Stimulated activated CD8-positive, alpha-beta memory T cell treated with anti-CD3 and anti-CD28 coated beads, Interleukin-4, amount 100 ng/mL, for 4 hours (primary cell): ENCODE results near the gene BRWD1.
"Not testable (repeated sequence)": the region's sequence is repeated elsewhere in the genome, so short reads cannot be mapped to it uniquely, and the experiment has no call there.

Source experiments
- DNase-seq, 2 donors: peaks; one replicate each; pipeline ENCODE4 v3.0.0-alpha.2; 2020; ENCODE audit warnings: low read depth in 2 of 2, low spot score in 1 of 2

BRWD1 gene

GRCh38 chr21:39175665-39176064, 137.8 kb downstream of the BRWD1 start:
- no peak for DNase-seq

- no peak for DNase-seq
Observed at GRCh38 chr21:39175154-39175553, 138.3 kb downstream of the BRWD1 start.

- DNase-seq, result no peak
Observed at GRCh38 chr21:39173716-39174680, 139.4 kb downstream of the BRWD1 start.

DNA sequence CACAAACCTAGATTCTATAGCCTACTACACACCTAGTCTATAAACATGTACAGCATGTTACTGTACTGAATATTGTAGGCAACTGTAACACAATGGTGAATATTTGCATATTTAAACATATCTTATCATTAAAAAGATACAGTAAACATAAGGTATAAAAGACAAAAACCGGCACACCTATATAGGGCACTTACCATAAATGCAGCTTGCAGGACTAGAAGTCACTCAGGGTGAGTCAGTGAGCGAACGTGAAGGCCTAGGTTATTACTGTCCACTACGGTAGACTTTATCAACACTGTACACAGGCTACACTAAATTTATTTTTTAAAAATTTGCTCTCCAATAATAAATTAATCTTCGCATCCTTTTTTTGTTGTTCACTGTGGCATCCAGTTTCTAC, 143.5 kb downstream of the BRWD1 start:
- DNase-seq, result no peak

- DNase-seq, result no peak
Observed at GRCh38 chr21:39168800-39169199, 144.6 kb downstream of the BRWD1 start.

- no peak for DNase-seq
Observed at GRCh38 chr21:39164523-39164922, 148.9 kb downstream of the BRWD1 start.

GRCh38 chr21:39161064-39161463, 152.4 kb downstream of the BRWD1 start:
- no peak for DNase-seq

GRCh38 chr21:39159342-39160063, 153.9 kb downstream of the BRWD1 start:
- DNase-seq, result no peak

DNA sequence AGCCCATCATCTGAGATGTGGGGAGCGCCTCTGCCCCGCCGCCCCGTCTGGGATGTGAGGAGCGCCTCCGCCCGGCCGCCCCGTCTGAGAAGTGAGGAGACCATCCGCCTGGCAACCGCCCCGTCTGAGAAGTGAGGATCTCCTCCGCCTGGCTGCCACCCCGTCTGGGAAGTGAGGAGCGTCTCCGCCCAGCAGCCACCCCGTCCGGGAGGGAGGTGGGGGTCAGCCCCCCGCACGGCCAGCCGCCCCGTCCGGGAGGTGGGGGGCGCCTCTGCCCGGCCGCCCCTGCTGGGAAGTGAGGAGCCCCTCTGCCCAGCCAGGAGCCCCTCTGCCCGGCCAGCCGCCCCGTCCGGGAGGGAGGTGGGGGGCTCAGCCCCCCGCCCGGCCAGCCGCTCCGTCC, 156.2 kb downstream of the BRWD1 start:
- DNase-seq, result not testable (repeated sequence)

DNA sequence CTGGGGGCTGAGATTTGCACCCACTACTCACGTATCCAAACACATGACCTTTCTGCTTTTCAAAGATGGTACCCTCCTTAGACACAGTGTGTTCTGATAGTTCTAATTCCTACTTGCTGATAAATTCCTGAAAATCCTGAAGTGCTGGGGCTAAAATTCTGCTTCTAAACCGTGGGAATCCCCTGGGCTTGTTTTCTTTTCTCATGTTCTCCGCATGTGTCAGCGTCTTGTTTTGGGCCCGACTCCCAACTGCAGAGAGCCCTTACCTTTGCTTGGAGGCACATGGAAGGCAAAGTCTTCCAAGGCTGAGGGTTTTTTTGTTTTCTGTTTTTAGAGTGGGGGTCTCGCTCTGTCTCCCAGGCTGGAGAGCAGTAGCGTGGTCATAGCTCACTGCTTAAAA, 157.4 kb downstream of the BRWD1 start:
- DNase-seq, result no peak

GRCh38 chr21:39155578-39155977, 157.9 kb downstream of the BRWD1 start:
- DNase-seq, result no peak

- no peak for DNase-seq
Observed at GRCh38 chr21:39153842-39154241, 159.6 kb downstream of the BRWD1 start.

DNA sequence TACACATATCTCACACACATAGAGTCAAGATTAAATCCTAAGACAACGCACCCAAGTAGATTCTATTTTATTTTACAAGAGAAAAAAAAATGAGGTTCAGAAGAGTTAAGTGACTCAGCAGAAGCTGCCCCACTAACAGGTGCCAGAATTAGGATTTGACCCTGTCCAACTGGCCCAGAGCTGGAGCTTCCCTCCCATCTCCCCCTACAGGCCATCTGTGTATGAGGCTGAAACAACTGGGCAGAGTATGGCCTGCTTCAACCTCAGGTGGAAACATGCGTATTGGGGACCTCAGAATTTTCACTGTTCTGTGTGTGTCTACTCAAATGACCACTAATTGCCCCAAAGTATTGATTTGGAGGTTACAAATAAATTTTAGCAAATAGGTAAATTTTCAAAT, 160.1 kb downstream of the BRWD1 start:
- no peak for DNase-seq

GRCh38 chr21:39152271-39152670, 161.2 kb downstream of the BRWD1 start:
- DNase-seq, result no peak

DNA sequence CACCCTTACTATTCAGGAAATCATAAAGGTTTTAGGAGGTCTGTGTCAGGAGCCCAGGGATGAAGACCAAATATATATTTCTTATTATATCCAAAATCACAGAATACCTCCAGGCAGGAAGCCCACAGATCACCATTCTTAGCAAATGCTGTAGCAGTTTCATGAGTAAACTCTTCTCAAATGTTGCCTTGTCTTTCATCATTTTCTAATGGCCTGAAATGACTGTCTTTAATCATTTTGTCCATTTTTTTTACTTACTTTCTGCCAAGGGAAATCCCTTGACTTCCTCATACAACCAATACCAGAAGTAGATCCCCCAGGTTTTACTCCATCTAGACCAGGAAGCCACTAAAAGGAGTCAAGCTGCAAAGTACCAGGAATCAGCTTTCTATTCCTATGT, 162.6 kb downstream of the BRWD1 start:
- DNase-seq, result no peak

GRCh38 chr21:39150316-39150715, 163.1 kb downstream of the BRWD1 start:
- no peak for DNase-seq

DNA sequence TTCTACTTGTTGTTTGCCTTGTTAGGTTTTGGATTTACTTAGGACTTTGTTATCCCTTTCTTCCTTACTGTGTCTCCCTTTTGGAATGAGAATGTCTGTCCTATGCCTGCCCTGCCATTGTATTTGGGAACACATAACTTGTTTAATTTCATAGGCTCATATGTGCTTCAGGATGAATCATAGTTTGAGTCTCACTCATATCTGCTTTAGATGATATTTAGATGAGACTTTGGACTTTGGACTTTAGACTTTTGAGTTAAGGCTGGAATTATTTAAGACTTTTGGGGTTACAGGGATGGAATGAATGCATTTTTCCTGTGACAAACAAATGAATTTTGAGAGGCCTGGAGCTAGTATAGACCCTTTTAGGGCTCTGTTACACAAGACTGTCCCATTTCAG, 163.6 kb downstream of the BRWD1 start:
- no peak for DNase-seq

DNA sequence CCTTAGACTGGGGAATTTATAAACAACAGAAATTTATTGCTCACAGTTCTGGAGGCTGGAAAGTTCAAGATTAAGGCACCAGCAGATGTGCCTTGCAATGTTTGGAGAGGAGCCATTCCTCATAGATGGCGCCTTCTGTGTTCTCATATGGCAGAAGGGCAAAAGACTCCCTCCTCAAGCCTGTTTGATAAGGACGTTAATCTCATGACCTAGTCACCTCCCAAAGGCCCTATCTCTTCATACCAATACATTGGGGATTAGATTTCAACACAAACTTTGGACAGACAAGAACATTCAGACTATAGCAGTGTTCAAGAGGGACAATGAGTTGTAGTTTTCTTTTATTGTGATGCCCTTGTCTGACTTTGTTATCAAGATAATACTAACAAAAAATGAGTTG, 164.5 kb downstream of the BRWD1 start:
- no peak for DNase-seq

DNA sequence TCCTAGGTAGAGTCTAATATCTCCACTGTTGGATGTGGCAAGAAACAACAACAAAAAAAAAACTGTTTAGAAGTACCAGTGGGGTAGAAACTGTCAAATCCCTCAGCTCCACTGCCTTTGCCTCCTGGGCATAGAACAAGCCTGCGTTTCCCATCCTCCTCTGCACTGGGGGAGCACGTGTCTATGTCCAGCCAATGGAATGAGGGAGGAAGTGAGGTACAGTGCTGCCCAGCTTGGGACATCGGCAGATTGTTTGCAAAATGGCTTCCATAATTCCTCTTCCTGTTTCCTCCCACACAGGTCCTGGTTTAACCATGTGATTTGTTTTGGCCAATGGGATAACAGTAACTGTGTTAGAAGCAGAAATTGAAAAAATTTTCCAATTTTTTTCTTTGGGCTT, 169.2 kb downstream of the BRWD1 start:
- DNase-seq, result no peak

DNA sequence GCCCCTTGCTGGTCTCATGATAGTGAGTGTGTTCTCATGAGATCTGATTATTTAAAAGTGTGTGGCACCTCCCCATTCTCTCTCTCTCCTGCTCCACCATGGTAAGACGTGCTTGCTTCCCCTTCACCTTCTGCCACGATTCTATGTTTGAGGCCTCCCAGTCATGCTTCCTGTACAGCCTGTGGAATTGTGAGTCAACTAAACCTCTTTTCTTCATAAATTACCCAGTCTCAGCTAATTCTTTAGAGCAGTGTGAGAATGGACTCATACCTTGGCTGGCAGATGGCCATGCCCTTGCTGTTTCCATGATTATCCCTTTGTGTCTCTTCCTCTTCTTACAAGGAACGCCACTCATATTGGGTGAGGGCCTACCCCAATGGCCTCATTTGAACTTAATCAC, 170.5 kb downstream of the BRWD1 start:
- DNase-seq, result no peak

DNA sequence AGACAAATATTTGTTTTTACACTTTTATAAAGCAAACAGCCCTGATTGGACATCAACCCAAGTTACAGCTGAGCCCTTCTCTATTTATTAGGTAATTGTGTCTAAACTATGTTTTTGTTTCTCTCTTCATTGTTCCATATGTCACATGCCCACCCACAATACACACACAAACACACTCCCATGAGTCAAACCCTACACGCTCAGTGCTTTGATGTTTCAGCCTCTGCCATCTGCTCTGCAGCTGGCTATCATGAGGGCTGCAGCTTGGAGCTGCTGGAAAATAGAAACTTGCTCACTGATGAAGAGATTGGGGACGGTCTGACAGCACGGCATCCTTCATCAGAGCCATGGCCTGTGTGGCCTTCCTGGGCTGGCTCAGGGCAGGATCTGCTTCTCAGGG, 171.9 kb downstream of the BRWD1 start:
- no peak for DNase-seq
